Lung (tissue), 12 donors: ENCODE results near the gene TBC1D25. TPM values are rescaled to one million over a fixed set of nuclear protein-coding genes. Genes with fewer than 3 reads are reported as not detected.

ENCODE experiments used
- ATAC-seq: fragments of 200-7000 bp; cut with Tn5 transposase; one replicate; pipeline ENCODE4 v1.9.1; 2020; ENCODE audit warnings: moderate number of reproducible peaks; ENCODE audit not compliant: insufficient read depth, low FRiP score
- DNase-seq, 3 donors: peaks; one replicate each; pipeline ENCODE4 v3.0.0-alpha.2; 2013 to 2017
- H3K27ac ChIP-seq, 2 donors: one replicate each; pipeline ENCODE4 v1.5.1; 2013; ENCODE audit warnings: mild to moderate bottlenecking in 2 of 2, moderate library complexity in 2 of 2, control low read depth in 1 of 2, inconsistent platforms in 1 of 2, low read depth in 1 of 2, low read length in 1 of 2
- H3K27me3 ChIP-seq, 3 donors: one replicate each; pipeline ENCODE4 v1.5.1; 2013; ENCODE audit warnings: low read length in 2 of 3; ENCODE audit not compliant: control insufficient read depth in 3 of 3, insufficient read depth in 3 of 3
- H3K36me3 ChIP-seq, 4 donors: one replicate each; pipeline ENCODE4 v1.5.1; 2013; ENCODE audit warnings: low read length in 4 of 4, mild to moderate bottlenecking in 1 of 4, moderate library complexity in 1 of 4; ENCODE audit not compliant: control insufficient read depth in 4 of 4, insufficient read depth in 4 of 4
- H3K4me1 ChIP-seq, 5 donors: one replicate each; pipeline ENCODE4 v1.5.1; 2013; ENCODE audit warnings: low read length in 5 of 5, mild to moderate bottlenecking in 2 of 5, moderate library complexity in 1 of 5; ENCODE audit not compliant: control insufficient read depth in 5 of 5, insufficient read depth in 5 of 5
- H3K4me3 ChIP-seq: one replicate; pipeline ENCODE4 v1.5.1; 2013; ENCODE audit warnings: mild to moderate bottlenecking, control low read depth, moderate library complexity
- H3K9ac ChIP-seq, 2 donors: one replicate each; pipeline ENCODE4 v1.5.1; 2013; ENCODE audit warnings: low read length in 2 of 2, control low read depth in 1 of 2; ENCODE audit not compliant: insufficient read depth in 1 of 2
- H3K9me3 ChIP-seq, 4 donors: one replicate each; pipeline ENCODE4 v1.5.1; 2013; ENCODE audit warnings: low read length in 3 of 4, mild to moderate bottlenecking in 1 of 4, moderate library complexity in 1 of 4; ENCODE audit not compliant: control insufficient read depth in 4 of 4, insufficient read depth in 3 of 4
- CTCF ChIP-seq: IDR thresholded peaks from 2 replicates; pipeline ENCODE4 v1.5.1; 2012; ENCODE audit warnings: mild to moderate bottlenecking; ENCODE audit errors: control extremely low read depth, extremely low read depth
- WGBS, 2 donors: extraction: QIAGEN DNeasy Blood & Tissue Kit; methylation state at CpG; one replicate each; pipeline ENCODE4 v1.1.7; 2013; 5-methylcytosine and 5-hydroxymethylcytosine counted together
- polyA plus RNA-seq, 2 donors: library from polyadenylated mRNA; stranded (reverse); fragments of 200-250 nt; gene quantifications; one replicate each; pipeline ENCODE4 v1.2.1, GENCODE V29; 2013
- total RNA-seq, 2 donors: library from RNA; depleted of rRNA in 1 of 2; stranded (reverse); fragments of >200 nt in 1 of 2; gene quantifications; one replicate each; pipeline ENCODE4 v1.2.1, GENCODE V29; 2014 to 2021
- donor health status: control.
- donor health status: control.
- donor health status: Bipolar disorder and iron deficiency.
- donor health status: healthy.
- donor health status: DM: yes; HTN: yes; CAD: no.

The TBC1D25 gene
- total and polyA plus RNA-seq, 4 donors = 5.6 to 15.2 (median 10.1) TPM

- no peak for ATAC-seq
- H3K36me3 ChIP-seq = peaks cover 0 to 1% (median 0%) of the 10 kb centered on the region in 4 donors
- WGBS, 2 donors = 77 to 85% methylated on average over 2 of the region's 2 CpGs
- peaks cover 0 to 9% (median 0%) of the 10 kb centered on the region in 4 donors for H3K9me3 ChIP-seq
- no peak overlapping the region for H3K4me3 ChIP-seq
- H3K9ac ChIP-seq = no peak overlapping the region
- H3K4me1 ChIP-seq = no peaks in the 10 kb centered on the region
- no peak overlapping the region for H3K27ac ChIP-seq
- no peak for DNase-seq
- no peak for TF ChIP-seq CTCF
- H3K27me3 ChIP-seq = no peaks in the 10 kb centered on the region
Measured at GRCh38 chrX:48520455-48520854, 19.1 kb upstream of the TBC1D25 start.

DNA sequence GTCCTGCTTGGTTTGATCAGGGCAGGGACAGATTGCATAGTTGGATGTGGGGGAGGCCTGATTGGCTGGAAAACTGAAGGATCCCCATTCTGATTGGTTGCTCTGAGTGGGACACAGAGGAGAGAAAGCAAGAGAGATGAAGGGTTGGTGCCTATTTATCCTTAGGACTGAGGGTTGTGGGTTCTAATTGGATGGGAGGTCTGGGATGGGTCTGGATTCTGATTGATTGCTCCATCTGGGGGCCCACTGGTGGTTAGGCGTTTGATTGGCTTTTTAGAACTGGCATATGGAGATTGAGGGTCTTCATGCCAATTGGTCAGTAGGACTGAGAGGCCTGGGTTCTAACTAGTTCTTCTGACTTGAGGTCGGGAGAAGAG lies 18.6 kb upstream of the TBC1D25 start:
- Histone ChIP-seq H3K9ac (no peak overlapping the region), H3K4me1 (no peaks in the 10 kb centered on the region), H3K27me3 (no peaks in the 10 kb centered on the region), H3K27ac (peak overlapping the region; percentile 58 to 84), H3K36me3 (peaks cover 0 to 1% (median 0%) of the 10 kb centered on the region in 4 donors), H3K4me3 (no peak overlapping the region), H3K9me3 (peaks cover 0 to 9% (median 0%) of the 10 kb centered on the region in 4 donors)
- 35 to 46% methylated on average over 2 of the region's 2 CpGs for WGBS, 2 donors
- DNase-seq (no peak), ATAC-seq (no peak)
- TF ChIP-seq CTCF = no peak

GRCh38 chrX:48521353-48522243 lies 17.9 kb upstream of the TBC1D25 start, which contains the start of gene EBP:
EBP (plus strand) TSS chrX:48521808; CDS start chrX:48523772, 1,964 bp downstream.
- Histone ChIP-seq H3K27me3 (no peaks in the 10 kb centered on the region), H3K4me1 (no peaks in the 10 kb centered on the region), H3K27ac (peak within 1 kb of the TSS; percentile 58 to 84), H3K4me3 (peak within 1 kb of the TSS; percentile 40), H3K9me3 (peaks cover 0 to 9% (median 0%) of the 10 kb centered on the region in 4 donors), H3K36me3 (peaks cover 0 to 1% (median under 1%) of the 10 kb centered on the region in 4 donors), H3K9ac (peak within 1 kb of the TSS; percentile 14 to 46)
- WGBS, 2 donors = 0 to 35% methylated on average over 33 to 66 of the region's 66 CpGs
- TF ChIP-seq CTCF = no peak
- DNase-seq = peak; percentile 90 to 91 (median 91)
- ATAC-seq = peak; percentile 96
